Non-pigmented ciliary epithelial cell (primary cell): Measurements from ENCODE around the gene STIM1.
"Not testable (repeated sequence)": the region's sequence is repeated elsewhere in the genome, so short reads cannot be mapped to it uniquely, and the experiment has no call there.

ENCODE experiments used
- DNase-seq: peaks from one replicate; pipeline ENCODE4 v3.0.0-alpha.2; 2010; ENCODE audit warnings: low read depth

Gene STIM1

DNA sequence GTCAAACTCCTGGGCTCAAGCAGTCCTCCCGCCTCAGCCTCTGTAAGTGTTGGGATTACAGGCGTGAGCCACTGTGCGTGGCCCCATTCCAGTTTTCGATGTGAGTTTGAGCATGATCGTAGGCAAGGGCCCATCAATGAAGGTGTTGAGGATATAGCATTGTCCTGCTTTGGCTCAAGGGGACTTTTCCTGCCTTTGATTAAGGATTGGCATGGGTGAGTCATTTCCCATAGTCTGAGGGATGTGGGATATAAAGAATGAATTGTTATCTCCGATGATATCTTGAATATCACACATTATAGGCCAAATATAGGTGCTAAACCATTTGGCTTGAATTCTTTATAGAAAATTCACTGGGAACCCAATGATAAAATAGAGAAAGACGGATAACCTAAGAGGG is 30.4 kb downstream of the STIM1 start:
- no peak for DNase-seq

GRCh38 chr11:3886985-3887384 is 31.5 kb downstream of the STIM1 start:
- DNase-seq: no peak

DNA sequence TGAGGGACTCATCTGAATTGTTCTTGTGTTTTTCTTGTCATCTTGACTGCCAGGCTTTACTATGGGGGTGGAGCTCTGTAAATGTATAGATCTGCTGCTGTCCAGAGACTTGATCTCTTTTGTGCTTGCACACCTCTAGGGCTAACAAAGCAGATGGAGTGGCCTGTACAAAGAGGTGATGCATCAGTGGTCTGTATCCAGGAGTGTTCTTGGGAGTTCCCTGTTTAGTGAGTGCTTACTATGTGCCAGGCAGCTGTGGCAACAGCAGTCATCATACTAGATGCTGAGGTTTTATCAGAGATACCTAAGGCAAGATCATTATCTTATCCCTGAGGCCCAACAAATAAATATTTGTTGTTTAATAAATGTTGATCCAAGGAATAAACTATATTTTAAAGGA is 33.4 kb downstream of the STIM1 start:
- no peak for DNase-seq

DNA sequence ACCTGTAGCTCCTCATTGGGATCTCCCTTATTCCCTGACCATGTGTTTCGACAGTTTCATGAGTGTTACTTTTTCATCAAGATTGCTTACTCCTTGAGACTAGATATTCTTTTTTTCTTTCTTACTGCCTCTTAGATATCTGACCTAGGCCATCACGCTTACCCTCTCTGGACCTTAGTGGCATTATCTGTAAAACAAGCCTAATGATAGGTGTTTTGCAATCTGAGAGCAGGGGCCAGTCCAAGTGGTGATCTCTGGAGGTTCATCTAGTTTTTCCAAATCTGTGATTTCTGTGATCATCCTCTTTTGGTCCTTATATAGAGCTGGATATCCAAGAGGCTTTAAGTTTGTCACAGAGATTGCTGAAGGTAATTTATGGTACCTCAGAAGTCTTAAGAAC is 34.5 kb downstream of the STIM1 start:
- DNase-seq: no peak

DNA sequence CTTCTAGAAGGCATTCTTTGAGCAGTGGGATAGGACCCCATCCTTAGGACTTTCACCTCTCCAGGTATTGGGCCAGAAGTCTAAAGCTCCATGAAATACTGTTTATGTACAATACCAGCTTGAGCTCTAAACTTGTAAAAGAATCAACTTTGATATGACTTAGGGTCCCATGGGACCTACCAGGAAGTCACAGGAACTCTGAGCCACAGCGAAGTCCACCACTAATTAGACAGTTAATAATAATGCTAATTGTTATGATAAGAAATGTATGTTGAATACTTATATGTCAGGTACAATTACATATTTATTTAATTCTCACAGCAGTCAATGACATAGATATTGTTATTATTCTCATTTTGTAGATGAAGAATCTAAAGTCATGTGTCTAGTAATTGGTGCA is 35.3 kb downstream of the STIM1 start:
- DNase-seq: no peak

DNA sequence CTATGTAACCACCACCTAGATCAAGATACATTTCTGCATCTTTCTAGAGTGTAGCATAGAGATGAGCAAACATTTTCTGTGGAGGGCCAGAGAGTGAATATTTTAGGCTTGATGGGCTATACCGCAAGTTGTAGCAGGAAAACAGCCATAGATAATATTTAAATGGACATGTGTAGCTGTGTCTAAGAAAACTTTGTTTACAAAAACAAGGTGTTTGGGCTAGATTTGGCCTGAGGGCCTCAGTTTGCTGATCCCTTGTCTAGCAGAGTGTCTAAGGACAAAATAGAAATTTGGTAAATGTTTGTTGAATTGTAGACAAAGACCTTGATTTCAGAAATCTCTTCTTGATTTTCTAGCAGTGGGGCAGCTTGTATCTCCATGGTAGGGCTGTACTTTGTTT is 36.3 kb downstream of the STIM1 start:
- DNase-seq: no peak

DNA sequence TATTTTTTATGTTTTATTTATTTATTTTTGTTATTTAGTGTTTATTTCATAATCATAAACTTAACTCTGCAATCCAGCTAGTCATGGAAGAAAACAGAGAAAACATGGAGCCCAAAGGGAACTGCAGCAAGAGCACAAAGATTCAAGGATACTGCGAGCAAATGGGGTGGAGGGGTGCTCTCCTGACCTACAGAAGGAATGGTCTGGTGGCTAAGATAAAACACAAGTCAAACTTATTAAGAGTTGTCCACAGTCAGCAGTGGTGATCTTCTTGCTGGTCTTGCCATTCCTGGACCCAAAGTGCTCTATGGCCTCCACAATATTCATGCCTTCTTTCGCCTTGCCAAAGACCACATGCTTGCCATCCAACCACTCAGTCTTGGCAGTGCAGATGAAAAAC is 36.7 kb downstream of the STIM1 start:
- DNase-seq: no peak

- DNase-seq: no peak
Measured at GRCh38 chr11:3893311-3893710, 37.8 kb downstream of the STIM1 start.

- DNase-seq: no peak
Measured at GRCh38 chr11:3894128-3894731, 38.8 kb downstream of the STIM1 start.

GRCh38 chr11:3896644-3897043 is 41.2 kb downstream of the STIM1 start:
- DNase-seq: no peak

DNA sequence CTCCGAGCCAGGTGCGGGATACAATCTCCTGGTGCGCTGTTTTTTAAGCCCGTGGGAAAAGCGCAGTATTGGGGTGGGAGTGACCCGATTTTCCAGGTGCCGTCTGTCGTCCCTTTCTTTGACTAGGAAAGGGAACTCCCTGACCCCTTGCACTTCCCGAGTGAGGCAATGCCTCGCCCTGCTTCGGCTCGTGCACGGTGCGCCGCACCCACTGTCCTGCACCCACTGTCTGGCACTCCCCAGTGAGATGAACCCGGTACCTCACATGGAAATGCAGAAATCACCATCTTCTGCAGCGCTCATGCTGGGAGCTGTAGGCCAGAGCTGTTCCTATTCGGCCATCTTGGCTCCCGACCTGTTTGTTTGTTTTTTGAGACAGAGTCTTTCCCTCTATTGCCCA is 44.8 kb downstream of the STIM1 start:
- DNase-seq: not testable (repeated sequence)

- no peak for DNase-seq
Measured at GRCh38 chr11:3901249-3902025, 46.0 kb downstream of the STIM1 start.

DNA sequence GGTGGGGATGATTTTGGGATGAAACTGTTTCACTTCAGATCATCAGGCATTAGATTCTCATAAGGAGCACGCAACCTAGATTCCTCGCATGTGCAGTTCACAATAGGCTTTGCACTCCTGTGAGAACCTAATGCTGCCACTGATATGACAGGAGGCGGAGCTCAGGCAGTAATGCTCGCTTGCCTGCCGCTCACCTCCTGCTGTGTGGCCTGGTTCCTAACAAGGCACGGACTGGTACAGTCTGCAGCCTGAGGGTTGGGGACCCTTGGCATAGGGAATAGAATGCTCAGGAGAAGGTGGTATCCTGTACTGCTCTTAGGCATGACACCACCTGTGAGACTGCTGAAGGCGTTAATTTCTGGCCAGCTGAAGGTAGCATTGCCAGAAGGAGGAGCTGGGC is 47.0 kb downstream of the STIM1 start:
- DNase-seq: no peak

DNA sequence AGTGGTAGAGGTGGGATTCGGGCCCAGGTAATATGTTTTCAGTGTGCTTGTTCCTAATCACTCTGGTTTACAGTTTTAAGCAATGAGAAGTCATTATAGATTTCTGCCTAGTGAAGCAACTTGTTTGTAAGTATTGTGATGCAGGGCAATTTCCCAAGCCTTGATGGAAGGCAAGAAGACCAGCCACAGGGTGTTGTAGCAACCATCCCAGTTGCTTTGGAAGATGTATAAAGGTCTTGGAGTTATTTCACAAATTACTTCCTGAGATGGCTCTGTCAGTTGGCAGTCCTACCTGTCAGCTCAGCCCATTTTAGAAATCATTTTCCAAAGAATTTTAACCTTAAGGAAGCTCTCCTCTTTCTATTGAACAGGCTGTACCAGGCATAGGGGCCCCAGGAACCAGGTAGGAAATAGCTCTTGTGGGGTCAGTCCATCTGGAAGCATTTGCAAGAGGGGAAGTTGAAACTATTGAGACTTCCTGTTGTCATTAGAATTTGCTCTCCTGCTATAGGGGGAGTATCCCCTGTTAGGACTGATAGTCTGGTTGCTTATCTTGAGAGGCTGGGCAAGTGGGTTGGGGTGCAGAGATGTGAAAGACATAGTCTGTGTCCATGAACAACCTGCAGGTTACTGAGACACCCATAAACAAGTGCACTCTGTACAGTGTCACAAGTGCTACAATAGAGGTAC is 47.9 kb downstream of the STIM1 start:
- DNase-seq: no peak

DNA sequence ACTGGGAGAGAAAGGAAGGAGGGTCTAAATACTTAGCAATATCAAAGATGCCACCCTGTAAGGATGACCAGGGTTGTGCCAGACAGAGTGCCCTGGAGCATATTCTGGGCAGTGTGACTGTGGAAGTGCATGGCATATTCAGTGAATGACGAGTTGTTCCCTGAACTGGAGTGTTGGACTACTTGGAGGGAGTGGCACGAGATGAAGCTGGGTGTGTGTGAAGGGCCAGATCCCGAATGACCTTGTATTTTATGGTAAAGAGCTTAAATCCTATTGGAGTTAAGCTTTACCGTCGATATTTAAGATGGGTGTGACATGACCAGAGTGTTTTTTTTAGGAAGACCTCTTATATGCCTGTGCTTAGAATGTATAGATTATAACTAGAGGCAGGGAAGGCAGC is 48.8 kb downstream of the STIM1 start:
- no peak for DNase-seq

DNA sequence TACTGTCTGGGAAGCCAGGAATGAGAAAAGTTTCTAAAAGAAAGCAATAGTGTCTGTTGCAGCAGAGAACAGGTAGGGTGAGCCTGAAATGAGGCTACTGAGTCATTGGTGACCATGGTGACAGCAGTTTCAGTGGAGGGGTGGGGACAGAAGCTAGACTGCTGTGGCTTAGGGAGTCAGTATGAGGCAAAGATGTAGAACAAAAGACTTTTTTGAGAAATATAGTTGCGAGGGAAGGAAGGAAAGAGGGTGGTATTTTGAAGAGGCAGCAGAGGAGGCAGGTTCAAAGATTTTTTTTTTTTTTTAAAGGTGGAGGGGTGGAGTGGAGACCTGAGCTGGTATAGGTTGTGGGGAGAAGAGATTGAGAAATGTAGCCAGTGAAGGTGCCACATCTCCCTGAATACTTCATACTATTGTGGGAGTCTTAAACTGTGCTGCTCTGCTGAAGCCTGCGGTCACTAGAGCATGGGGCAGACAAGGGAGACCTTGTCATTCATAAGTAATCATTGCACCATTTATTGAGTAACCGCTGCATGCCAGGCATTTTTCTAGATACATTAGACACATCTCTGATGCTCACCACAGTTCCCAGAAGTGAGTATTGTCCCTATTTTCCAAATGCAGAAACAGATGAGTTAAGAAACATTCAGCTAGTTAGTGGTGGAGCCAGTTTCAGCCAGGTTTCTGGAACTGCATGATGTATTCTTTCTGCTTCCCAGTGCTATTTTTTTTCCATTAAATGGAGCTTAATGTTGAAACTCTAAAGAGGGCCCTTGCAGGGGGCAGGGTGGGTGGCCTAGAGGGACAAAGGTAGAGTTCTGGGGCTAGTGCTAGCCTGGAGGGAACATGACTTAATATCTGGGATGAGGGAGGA is 49.9 kb downstream of the STIM1 start:
- peak; percentile 31 for DNase-seq

GRCh38 chr11:3906166-3906565 is 50.7 kb downstream of the STIM1 start:
- no peak for DNase-seq

GRCh38 chr11:3907590-3907989 is 52.1 kb downstream of the STIM1 start:
- no peak for DNase-seq

DNA sequence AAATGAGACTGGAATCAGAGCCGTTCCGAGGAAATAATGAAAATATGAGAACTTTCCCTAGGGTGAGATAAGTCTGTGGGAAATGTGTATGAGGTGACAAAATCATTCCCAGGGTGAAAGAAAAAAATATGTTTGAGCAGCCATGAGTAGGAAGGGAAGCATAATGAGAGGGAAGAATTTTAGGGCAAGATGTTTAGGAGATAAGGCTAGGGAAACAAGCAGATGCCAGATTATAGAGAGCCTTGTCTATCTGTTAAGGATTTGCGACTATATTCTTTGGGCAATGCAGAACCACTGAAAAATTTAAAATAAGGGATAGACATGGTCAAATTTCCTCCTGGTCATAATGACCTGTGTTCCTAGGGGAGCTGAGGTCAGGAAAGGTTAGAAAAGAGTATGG is 54.4 kb downstream of the STIM1 start:
- DNase-seq: no peak

DNA sequence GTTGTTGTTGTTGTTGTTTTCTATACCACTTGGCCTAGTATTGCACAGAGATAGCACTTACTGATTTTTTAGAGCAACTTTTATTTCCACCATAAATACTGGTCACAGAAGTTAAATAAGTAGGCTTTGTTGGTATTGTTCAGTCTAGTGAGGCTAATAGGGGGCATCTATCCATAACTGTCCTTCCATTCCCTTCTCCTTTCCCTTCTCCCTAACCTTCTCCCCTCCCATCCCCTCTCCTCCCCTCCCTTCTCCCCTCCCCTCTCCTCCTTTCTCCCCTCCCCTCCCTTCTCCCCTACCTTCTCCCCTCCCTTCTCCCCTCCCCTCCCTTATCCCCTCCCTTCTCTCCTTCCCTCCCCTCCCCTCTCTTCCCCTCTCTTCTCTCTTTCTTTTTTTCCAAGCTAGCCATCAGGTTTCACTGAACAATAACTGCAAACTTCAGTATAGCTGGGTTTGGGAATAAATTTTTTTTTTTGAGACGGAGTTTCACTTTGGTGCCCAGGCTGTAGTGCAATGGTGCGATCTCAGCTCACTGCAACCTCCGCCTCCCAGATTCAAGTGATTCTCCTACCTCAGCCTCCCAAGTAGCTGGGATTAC is 56.5 kb downstream of the STIM1 start:
- no peak for DNase-seq

- no peak for DNase-seq
Measured at GRCh38 chr11:3913921-3914320, 58.5 kb downstream of the STIM1 start.

DNA sequence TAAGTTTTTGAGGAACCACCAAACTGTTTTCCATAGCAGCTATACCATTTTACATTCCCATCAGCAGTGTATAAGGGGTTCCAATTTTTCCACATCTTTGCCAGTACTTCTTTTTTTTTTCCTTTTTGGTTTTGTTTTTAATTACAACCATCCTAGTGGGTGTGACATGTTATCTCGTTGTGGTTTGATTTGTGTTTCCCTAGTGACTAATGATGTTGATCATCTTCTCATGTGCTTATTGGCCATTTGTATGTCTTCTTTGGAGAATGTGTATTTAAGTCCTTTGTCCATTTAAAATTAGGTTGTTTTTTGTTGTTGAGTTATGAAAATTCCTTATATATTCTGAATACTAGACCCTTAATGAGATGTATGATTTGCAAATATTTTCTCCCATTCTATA is 59.3 kb downstream of the STIM1 start:
- DNase-seq: no peak
